ENCODE data around the gene APBB2.
"Not testable (repeated sequence)": the region's sequence is repeated elsewhere in the genome, so short reads cannot be mapped to it uniquely, and the experiment has no call there.

APBB2 gene

GRCh38 chr4:41060352-41061334, 153.7 kb downstream of the APBB2 start:
- peak; percentile 18 for DNase-seq

GRCh38 chr4:41059411-41059810, 154.9 kb downstream of the APBB2 start:
- DNase-seq = not testable (repeated sequence)

- DNase-seq = peak; percentile 46
Observed at GRCh38 chr4:41058426-41058825, 155.9 kb downstream of the APBB2 start.

- DNase-seq = peak; percentile 31
Observed at GRCh38 chr4:41057467-41057866, 156.9 kb downstream of the APBB2 start.

- DNase-seq = no peak
Observed at GRCh38 chr4:41052287-41052686, 162.1 kb downstream of the APBB2 start.

GRCh38 chr4:41050880-41051775, 163.2 kb downstream of the APBB2 start:
- no peak for DNase-seq

GRCh38 chr4:41050116-41050515, 164.2 kb downstream of the APBB2 start:
- DNase-seq = no peak

GRCh38 chr4:41049176-41049575, 165.2 kb downstream of the APBB2 start:
- DNase-seq = not testable (repeated sequence)

GRCh38 chr4:41044791-41045190, 169.6 kb downstream of the APBB2 start:
- no peak for DNase-seq

- DNase-seq = no peak
Observed at GRCh38 chr4:41044165-41044564, 170.2 kb downstream of the APBB2 start.

GRCh38 chr4:41043465-41043864, 170.9 kb downstream of the APBB2 start:
- DNase-seq = no peak

- no peak for DNase-seq
Observed at GRCh38 chr4:41041551-41041950, 172.8 kb downstream of the APBB2 start.

GRCh38 chr4:41039317-41039716, 175.0 kb downstream of the APBB2 start:
- DNase-seq = peak; percentile 63

GRCh38 chr4:41038304-41038703, 176.0 kb downstream of the APBB2 start:
- no peak for DNase-seq

- no peak for DNase-seq
Observed at GRCh38 chr4:41029098-41029497, 185.2 kb downstream of the APBB2 start.

- peak; percentile 38 for DNase-seq
Observed at GRCh38 chr4:41028392-41029076, 185.8 kb downstream of the APBB2 start.

GRCh38 chr4:41026971-41027370, 187.4 kb downstream of the APBB2 start:
- no peak for DNase-seq

GRCh38 chr4:41025824-41026223, 188.5 kb downstream of the APBB2 start:
- no peak for DNase-seq

- DNase-seq = peak; percentile 20
Observed at GRCh38 chr4:41024556-41025491, 189.5 kb downstream of the APBB2 start.

GRCh38 chr4:41022116-41022515, 192.2 kb downstream of the APBB2 start:
- peak; percentile 93 for DNase-seq

GRCh38 chr4:41015016-41015675, 199.2 kb downstream of the APBB2 start:
- DNase-seq = peak; percentile 41
